DMS 273 treated with DMSO at 0.1 percent for 48 hours (cell line): Measurements from ENCODE around the gene RNF166.

Experiments
- DNase-seq: peaks from one replicate; lab custom pipeline; 2025; lab: John Stamatoyannopoulos, UW

Gene RNF166, protein sequence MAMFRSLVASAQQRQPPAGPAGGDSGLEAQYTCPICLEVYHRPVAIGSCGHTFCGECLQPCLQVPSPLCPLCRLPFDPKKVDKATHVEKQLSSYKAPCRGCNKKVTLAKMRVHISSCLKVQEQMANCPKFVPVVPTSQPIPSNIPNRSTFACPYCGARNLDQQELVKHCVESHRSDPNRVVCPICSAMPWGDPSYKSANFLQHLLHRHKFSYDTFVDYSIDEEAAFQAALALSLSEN

DNA sequence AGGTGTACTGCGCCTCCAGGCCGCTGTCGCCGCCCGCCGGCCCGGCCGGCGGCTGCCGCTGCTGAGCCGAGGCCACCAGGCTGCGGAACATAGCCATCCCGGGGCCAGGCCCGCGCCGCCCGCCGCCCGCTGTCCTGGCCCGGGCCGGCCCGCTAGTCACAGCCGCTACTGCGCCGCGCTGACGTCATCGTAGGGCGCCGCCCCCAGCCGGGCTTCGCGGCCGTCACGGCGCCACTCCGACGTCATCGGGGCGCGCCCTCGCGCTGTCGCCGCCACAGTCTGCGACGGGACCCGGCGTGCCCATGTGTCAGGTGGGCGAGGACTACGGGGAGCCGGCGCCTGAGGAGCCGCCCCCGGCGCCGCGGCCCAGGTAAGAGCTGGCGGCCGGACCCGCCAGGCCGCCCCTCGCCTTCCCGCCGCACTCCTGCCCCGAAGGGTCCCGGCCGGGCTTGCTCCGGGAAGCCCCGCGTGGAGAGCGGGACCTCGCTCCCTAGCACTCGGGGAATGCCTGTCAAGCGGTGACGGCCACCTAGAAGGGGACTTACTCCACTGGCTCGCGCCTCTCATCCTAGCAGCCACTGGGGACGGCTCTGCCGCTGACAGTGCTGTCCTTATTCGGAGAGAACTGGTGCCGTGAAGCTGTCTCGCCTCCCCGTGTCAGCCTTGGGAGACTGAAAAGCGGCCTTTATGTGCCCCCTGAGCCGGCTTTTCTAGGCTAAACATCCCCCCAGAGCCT lies at the start of gene RNF166, which contains the start of gene CTU2:
RNF166 (minus strand) TSS at position 180 of the 736 bp plus-strand sequence; CDS start at position 97, 83 bp downstream.
CTU2 (plus strand) TSS at position 275 of the 736 bp plus-strand sequence; CDS start at position 303, 28 bp downstream.
- DNase-seq: peak; percentile 29

DNA sequence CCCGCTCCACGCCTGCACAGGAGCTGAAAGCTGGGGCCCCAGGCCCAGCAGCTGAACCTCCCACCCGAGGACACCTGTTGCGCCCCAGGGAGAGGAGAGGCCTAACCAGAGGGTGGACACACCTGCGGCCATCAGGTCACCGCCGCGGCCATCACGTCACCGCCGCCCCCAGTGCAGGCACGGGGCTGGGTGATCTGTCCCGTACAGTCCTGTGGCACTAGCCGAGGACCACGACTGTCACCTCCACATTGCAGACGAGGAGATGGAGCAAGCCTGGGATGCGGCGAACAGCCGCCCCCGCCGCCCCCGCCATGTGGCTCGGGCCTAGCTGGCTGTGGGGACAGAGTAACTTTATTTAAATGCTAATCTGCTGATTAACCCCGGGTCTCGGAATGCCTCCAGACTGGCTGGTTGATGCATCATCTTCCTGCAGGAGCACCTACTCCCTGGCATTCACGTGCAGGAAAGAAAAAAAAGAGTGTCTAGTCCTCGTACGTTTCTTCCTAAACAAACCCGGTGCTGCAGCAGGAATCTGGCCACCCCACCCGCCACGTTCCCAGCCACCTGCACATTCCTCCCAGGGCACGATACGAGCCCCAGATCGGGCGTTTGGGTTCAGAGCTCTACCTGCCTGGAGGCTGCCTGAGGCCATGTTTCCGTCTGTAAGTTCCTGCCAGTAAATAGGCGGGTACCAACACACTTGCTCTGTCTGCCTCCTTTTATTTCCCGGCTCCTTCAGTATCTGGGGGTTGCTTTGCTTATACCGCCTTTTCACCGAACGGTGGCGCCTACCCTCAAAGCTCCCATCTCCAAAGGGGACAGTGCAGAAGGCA lies 48.9 kb upstream of the RNF166 start:
- no peak for DNase-seq

DNA sequence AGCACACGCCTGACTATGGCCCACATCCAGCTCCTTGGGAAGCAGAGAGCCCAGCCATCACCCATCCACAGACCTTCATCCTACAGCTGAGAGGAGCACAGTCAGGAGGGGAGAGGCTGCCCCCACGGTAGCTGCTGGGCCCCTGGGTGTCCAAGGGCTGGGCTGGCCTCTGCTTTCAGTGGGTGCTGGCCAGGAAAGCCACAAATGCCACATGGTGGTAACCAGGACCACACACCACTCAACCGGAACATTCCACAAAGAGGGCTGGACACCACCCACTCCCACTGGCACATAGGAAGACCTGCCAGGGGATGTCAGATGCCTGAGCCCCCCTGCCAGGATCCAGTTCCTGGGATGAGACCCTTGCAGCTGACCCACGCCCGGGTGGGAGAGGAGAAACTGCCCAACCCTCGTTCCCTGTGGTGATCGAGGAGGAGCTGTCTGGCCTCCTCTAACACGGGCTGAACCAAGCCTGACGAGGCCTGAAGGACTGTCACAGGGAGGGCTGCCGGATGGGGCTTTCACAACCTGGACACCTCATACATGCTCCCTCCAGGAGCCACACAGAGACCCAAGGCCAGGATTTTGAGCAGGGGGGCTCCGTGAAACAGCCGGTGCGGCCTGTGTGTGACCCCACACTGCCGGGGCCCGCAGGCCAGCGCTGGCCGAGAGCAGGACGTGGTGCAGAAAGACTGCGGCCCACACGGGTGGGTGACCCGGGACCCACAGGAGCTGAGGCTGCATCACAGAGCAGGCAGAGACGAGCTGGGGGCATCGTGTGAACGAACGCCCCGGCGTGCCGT lies 48.1 kb upstream of the RNF166 start:
- DNase-seq: no peak

DNA sequence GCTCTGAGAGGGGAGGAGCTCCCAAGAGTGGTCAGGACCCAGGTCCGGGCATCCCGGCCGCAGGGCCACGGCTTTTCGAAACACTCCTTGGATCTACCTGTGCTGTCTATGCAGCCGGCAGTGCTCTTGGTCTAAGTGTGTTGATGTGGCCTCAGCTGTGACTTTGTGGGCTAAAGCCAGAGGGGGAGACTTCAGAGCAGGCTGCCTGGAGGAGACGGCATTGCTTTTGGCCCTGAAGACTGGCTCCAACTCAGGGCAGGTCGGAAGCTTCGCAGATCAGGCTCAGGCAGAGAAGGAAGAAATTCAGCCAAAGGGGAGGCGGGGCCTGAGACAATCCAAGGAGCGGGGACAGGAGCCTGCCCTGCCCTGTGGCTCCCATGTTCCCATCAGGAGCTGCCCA lies 47.4 kb upstream of the RNF166 start:
- DNase-seq: no peak

DNA sequence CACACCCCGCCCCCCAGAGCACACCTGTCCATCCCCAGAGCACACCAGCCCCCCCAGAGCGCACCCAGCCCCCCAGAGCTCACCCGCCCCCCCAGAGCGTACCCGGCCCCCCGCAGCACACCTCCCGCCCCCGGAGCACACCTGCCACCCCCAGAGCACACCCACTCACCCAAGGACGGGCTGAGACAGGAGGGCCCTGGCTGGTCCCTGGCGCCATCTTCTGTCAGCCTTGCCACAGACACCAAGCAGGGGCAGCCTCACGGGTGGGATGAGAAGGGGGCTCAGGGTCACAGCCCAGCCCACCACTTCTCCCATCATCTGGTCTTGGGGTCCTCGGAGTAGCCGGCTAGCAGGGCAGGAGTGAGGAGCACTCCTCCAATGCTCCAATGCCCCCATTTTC lies 47.0 kb upstream of the RNF166 start:
- DNase-seq: no peak

DNA sequence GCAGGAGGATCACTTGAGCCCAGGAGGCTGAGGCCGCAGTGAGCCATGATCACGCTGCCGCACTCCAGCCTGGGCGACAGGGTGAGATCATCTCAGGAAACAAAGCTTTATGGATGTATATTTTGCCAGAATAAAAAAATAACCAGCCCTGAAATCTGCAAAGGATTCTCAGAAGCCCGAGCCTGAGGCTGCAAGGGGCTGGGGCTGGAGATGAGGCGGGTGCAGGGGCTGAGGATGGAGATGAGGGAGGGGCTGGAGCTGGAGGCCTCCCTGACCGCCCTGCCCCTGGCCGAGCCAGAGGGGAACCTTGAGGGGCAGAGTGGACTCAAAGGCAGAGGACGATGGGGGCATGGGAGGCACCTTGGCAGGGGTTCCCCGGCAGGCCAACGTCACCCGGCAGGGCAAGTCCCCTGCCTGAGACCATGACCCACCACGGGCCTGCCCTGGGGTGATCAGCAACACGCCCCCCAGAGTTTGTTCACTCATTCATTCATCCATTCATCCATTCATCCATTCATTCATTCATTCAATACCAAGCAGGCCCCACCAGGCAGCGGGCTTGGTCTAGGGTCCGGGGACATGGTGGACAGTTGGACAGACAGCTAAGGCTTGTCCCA lies 46.3 kb upstream of the RNF166 start:
- DNase-seq: no peak

DNA sequence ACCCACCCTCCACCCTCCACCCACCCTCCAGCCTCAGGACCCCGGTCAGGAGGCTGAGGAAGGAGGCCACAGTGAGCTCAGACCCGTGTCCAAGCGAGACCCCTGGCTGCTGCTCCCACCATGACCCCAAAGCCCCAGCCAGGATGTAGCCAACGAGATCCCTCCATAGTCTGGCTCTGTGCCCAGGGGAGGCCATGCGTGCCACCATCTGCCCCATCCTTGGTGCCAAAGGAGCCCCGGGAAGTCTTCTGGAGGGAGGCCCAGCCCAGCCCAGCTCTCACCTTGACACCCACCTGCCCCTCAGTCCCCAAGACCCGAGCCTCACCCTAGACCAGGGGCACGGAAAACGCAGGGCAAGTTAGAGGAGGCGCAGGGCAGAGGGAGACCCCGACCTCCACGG lies 44.6 kb upstream of the RNF166 start:
- DNase-seq: peak; percentile 46

DNA sequence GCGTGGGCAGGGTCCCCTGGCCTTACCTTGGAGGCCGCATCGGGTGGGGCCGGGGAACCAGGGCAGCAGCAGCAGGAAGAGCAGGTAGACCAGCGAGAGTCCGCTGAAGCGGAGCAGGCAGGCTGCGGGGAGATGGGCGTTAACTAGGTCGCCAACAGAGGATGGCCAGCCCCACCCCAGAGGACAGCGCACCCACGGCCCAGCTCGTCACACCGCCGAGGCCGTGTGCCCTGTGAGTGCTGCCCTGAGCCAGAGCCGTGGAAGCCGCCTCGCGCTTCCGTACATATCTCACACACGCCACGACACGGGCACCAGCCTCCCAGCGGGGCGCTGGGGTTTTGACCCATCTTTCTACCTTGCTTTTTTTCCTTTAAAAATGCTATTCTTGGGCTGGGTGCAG lies 43.1 kb upstream of the RNF166 start:
- DNase-seq: no peak

DNA sequence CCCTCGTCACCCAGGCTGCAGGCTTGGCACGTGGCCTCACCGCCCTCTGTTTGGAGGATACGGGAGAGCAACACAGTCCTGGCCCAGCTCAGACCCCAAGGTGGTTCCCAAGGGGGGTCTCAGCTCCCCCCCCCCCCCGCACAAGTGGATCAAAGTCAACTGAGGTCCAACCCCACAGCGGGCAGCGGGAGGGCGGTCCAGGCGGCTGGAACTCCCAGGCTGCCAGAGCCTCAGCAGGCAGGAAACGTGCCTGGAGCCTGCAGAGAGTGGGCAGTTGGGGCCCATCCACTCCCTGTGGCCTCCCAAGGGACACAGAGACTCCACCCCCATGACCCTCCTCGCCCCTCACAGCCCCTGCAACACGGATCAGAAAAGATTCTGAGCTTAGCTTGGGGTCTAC lies 42.2 kb upstream of the RNF166 start:
- no peak for DNase-seq

DNA sequence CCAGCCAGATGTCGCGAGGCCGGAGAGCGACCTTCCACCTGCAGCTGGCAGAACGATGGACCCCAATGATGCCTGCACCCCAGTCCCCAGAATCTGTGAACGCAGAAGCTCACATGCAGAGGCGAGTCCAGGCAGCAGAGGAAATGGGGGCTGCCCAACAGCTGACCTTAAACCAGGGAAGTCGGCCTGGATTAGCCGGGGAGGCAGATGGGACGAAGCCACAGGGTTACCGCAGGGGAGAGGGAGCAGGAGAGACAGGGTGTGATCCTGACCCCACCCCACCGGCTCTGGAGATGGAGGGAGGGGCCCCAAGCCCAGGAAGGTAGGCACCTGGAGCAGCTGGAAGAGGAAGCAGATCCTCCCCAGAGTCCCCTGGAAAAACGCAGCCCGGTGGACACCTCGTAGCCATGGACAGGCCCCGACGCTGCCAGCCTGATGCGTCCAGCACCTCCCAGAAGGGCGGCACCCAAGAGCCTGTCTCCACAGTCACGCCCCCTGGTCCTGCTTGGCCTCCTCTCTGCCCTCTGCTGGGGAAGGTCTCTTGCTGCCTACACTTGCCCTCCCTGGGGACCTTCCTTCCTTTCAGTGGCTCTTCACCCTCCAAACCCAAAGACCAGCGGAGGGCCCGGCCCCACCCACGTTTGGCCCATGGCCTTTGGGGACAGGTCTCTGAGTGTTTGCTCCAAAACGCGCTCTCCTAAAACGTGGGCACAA lies 41.5 kb upstream of the RNF166 start:
- no peak for DNase-seq

DNA sequence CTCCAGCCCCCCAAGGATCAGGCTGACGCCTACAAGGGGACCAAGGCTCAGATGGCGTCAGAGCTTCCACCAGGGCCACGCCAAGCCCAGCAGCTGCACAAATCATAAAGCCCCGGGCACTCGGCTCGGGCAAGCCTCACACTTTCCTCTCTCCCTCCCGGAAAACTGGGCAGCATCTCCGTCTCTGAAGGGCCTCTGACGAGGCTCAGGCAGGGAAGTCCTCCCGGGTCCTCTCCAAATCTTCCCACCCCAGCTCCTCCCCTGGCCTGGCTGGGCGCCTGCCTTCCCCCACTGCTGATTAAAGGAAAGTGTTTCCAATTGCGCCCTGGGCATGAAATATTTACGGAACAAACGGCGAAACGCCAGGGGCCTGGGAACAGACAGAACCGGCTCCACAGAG lies 40.3 kb upstream of the RNF166 start:
- no peak for DNase-seq

DNA sequence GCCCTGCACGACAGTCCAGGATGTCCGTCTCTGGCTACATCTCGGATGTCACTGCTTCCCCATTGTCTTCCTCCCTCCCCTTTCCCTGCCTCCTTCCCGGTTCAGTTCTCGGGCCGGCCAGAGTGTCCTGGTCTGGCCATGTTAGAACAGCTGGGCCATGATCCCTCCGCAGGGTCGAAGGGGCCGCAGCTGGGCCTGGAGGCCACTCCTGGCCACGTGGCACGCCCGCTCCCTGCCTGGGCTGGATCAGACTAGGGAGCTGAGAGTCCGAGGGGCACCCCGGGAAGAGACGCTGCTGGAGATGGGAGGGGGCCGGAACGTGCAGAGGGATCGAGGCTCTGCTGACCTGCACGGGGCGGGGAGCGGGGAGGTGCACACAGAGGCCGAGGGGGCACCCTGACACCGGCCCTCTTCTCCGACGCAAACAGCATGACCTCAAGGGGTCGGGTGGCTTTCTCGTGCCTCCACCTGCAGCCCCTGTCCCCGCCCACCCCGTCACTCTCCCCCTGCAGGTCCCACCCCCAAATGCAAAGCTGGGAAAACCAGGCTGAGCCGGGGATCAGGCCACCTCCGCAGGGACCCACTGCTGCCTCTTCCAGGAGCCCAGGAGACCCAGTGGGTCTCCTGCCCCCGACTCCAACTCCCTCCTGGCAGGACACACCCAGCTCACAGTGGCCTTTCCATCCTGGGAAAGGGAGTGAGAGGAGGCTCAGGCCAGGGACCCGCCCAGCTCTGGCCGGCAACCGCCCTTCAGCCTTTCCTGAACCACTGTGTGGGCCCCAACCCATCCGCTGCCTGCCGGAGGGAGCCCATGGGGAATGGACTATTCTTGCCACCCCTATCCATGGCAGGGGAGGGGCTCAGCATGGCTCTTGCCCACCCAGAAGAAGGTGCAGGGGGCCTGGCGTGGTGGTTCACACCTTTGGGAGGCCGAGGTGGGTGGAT lies 38.6 kb upstream of the RNF166 start:
- DNase-seq: no peak

DNA sequence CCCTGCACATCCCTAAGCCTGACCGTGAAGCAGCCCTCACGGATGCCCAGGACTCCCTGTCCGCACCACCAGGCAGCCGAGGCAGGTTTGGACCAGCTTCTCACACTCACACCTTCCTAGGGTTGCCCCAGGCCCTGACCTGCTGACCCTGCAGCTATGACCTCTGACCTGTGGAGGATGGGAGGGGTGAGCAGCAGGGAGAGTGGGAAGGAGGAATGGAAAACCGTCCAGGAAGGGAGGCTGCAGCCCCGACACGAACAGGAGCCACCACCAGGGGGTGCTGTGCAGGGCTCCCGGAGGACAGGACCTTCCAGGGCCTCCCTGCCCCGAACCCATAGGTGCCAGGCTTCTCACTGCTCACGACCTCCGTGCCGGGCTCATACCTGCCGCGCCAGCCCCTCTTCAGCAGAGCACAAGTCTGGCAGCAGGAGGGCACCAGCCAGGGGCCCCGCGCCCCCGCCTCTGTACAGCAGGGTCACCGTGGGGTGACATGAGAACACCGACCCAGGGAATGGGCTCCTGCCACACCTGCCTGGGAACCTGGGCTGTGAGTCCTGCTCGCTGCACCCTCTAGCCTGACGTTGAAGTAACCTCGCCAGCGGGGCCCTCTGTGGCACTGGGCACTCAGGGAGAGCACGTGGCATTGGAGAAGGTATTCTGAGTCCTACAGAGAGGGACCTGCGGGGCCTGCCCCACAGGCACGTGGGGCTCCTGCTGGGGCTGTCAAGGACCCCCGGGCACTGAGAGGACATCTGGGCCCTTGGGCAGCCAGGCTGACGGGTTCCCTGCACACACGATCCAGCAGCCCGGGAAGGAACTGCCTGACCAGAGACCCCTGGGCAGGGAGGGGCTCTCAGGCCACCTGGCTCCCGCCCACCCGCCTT lies 37.7 kb upstream of the RNF166 start:
- no peak for DNase-seq

DNA sequence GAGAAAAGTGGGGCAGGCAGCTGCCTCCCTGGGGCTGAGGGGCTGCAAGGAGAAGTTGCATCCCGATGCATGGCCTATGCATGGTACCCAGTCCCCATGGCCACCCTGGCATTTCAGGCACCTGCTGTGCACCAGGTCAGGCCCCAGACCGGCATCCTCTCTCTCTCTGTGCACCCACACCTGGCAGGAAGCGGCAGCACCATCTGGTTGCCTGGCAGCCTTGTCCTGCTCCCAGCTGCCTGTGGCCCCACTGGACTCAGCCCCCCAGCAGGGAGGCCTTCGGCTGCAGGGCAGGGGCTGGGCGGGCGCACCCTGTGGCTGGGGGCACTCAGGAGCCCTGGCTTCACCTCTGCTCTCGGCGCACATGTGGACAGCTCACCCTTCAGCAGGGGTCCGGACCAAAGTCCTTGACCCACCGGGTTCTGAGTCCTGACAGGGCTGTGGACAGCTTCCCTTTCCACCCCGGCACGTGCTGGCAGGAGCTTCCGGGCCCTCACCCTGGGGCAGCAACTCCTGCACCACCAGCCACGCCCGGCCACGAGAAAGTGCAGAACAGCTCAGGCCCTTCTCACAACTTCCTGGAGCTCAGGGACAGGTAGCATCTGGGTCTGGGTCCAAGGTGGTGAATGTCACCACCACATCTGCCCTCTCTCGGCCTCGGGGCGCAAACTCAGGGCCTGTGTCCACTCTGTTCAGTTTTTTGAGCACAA lies 36.8 kb upstream of the RNF166 start:
- DNase-seq: no peak

DNA sequence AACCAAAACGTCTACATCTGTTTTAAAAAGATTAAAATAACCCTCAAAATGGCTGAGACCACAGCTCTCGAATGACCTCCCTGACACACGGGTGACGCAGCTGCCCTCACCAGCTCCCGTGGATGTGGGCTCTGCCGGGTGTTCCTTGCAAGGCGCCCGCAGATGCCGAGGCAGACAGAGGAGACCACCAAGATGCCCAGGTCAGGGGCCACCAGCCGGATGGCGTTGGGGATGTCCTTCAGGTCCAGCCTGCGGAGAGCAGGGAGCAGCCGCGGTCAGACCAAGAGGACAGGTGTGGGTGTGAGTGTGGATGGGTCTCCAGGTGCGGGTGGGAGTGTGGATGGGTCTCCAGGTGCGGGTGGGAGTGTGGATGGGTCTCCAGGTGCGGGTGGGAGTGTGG lies 35.2 kb upstream of the RNF166 start:
- DNase-seq: no peak

DNA sequence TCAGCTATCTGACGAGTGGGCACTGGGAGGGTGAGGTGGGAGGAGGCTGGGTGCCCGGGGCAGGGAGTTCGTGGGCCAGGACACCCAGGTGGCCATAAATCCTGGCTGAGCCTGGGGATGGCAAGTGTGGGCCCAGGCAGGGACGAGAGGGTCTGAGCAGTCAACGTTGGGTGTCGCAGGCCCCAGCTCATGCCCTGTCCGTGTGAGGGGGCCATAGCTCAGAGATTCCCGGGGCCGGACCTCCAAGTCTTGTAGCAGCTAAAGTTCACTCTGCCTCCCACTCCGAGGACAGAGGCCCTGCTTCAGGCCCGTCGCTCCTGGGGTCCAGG lies 34.5 kb upstream of the RNF166 start:
- DNase-seq: no peak

DNA sequence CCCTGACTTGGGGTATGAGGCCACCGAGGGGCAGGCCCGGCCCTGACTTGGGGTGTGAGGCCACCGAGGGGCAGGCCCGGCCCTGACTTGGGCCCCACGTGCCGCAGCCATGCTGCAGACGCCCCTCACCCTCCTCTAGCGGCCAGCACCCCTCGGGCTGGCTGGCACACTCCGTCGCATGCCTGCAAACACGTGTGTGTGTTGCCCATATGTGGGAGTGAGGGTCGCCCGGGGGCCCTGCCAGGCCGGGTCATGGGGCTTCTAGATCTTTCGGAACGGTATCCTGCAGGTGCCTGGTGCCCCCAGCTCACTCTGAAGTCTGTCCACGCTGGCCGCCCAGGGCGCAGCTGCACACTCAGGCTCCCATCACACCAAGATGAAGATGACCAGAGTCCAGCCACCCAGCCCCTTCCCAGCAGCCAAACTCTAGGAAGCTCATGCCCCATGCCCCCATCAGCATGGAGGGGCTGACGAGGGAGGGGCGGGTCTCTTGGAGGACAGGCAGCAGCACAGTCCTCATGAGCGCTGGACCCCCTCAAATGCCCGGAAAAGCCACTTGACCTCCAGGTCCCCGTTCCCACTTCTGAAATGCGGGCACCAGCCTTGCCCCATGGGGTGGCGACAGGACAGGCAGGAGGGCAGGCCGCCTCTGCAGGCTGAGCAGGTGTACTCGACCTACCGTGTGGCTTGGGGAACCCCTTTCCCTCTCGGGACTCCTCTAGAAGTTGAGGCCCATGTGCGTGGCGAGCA lies 33.9 kb upstream of the RNF166 start:
- no peak for DNase-seq
